ENCODE measurements around the gene HIC2.

The HIC2 gene

GRCh38 chr22:21443057-21443734, 26.0 kb downstream of the HIC2 start:
- Histone ChIP-seq H3K4me1 (peaks cover 61% of the 10 kb centered on the region), H3K27me3 (no peaks in the 10 kb centered on the region), H3K4me2 (peak overlapping the region; percentile 89), H3K36me3 (peaks cover 52% of the 10 kb centered on the region), H3K9ac (peak overlapping the region; percentile 61), H3K9me3 (no peaks in the 10 kb centered on the region), H4K20me1 (peaks cover 50% of the 10 kb centered on the region), H3K4me3 (no peak overlapping the region), H3K27ac (peak overlapping the region; percentile 82)
- no peak for TF ChIP-seq Cebpa-rat (IDR thresholded peaks at IDR 0.05)

DNA sequence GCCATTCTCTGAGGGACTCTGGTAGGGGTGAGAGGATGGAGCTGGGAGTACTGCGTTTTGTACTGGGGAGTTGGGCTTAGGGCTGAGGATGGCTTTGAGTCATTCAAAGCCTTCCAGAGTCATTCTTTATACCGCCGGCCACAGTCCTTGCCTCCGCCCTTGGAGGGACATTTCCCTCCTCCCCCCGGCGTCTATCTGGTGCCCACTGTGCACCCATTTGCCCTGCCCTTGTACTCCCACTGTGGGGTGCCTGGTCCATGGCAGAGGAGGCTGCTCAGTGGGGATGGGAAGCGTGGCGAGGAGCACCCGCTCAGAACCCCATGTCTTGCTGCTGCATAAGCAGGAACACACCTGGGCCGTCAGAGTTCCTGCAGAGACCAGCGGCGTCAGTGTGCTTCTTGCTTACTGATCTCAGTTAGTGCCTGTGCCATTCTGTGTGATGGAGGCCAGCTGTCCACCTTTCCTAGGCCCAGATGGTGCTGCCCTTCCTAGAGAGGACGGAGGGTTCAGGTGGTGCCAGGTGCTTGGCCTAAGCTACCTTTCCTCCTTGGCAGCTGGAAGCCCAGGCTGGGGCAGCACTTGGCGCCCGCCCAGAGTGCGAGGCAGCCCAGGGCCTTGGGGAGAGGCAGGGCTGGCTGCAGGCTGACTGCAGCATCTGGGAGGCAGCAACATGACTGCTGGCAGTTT, 26.7 kb downstream of the HIC2 start:
- Histone ChIP-seq H3K36me3 (peaks cover 57% of the 10 kb centered on the region), H3K9ac (peak overlapping the region; percentile 61), H3K27ac (peak overlapping the region; percentile 82), H3K27me3 (no peaks in the 10 kb centered on the region), H3K9me3 (no peaks in the 10 kb centered on the region), H4K20me1 (peaks cover 57% of the 10 kb centered on the region), H3K4me1 (peaks cover 67% of the 10 kb centered on the region), H3K4me2 (peak overlapping the region; percentile 89), H3K4me3 (no peak overlapping the region)
- TF ChIP-seq Cebpa-rat (IDR thresholded peaks at IDR 0.05) = no peak

GRCh38 chr22:21444701-21445436, 27.7 kb downstream of the HIC2 start:
- Histone ChIP-seq H3K4me3 (no peak overlapping the region), H3K9me3 (no peaks in the 10 kb centered on the region), H3K36me3 (peaks cover 63% of the 10 kb centered on the region), H3K27ac (peak overlapping the region; percentile 82; the same call in 1 of the 2 replicates), H3K27me3 (no peaks in the 10 kb centered on the region), H3K9ac (no peak overlapping the region; the same call in 1 of the 2 replicates), H4K20me1 (peaks cover 67% of the 10 kb centered on the region), H3K4me1 (peaks cover 77% of the 10 kb centered on the region), H3K4me2 (peak overlapping the region; percentile 89)
- no peak for TF ChIP-seq Cebpa-rat (IDR thresholded peaks at IDR 0.05)

GRCh38 chr22:21445437-21446127, 28.4 kb downstream of the HIC2 start:
- Histone ChIP-seq H3K4me1 (peaks cover 84% of the 10 kb centered on the region), H3K4me2 (peak overlapping the region; percentile 89), H3K27ac (peak overlapping the region; percentile 82), H3K9me3 (no peaks in the 10 kb centered on the region), H3K9ac (peak overlapping the region; percentile 61; the same call in 1 of the 2 replicates), H4K20me1 (peaks cover 74% of the 10 kb centered on the region), H3K4me3 (0 out of 2 replicates have a peak overlapping the region, but pooled peaks have one; percentile 14), H3K36me3 (peaks cover 68% of the 10 kb centered on the region), H3K27me3 (no peaks in the 10 kb centered on the region)
- no peak for TF ChIP-seq Cebpa-rat (IDR thresholded peaks at IDR 0.05)

GRCh38 chr22:21446128-21446826, 29.1 kb downstream of the HIC2 start:
- peak overlapping the region; percentile 89 for H3K4me2 ChIP-seq
- peak overlapping the region; percentile 61; the same call in 1 of the 2 replicates for H3K9ac ChIP-seq
- peak overlapping the region; percentile 82 for H3K27ac ChIP-seq
- peaks cover 68% of the 10 kb centered on the region for H3K36me3 ChIP-seq
- no peaks in the 10 kb centered on the region for H3K27me3 ChIP-seq
- peaks cover 88% of the 10 kb centered on the region for H3K4me1 ChIP-seq
- H3K4me3 ChIP-seq = 0 out of 2 replicates have a peak overlapping the region, but pooled peaks have one; percentile 14
- TF ChIP-seq Cebpa-rat (IDR thresholded peaks at IDR 0.05) = no peak
- H3K9me3 ChIP-seq = no peaks in the 10 kb centered on the region
- peaks cover 81% of the 10 kb centered on the region for H4K20me1 ChIP-seq

DNA sequence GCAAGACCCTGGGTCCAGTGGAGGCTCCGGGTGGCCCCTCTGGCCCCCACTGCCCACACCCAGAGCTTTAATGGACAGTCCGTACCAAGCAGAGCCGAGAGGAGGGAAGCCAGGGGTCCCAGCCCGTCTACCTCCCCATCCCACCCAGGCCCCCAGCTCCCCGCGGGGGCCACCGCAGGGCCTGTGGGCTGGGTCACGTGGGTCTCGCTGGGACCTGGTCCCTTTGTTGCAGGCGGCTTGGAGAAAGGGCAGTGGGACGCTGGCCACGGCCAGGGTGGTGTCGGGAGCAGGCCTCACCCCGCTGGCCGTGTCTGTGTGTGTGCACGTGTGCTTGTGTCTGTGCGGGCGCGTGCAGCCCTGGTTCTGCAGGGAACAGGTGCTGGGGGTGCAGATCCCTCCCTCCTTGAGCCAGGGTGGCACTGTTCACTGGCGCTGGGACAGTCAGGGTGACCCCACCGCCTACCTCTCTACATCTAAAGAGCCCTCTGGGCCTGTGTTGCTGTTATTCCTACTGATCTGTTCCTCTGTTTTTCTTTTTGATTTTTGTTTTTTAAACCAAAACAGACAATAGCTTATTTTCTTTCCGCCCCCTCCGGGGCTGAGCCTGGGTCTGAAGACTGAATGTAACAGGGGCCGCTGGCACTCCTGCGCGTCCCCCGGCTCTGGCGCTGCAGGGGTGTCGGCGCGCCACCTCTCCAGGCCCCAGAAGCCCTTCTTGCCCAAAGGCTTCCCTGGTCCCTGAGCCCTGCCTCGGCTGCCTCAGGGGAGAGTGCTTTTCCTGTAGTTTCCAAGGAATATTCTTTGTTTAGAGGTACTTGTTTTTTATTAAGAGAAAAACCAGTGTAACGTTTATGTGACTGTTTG, 29.9 kb downstream of the HIC2 start:
- Histone ChIP-seq H3K4me1 (peaks cover 94% of the 10 kb centered on the region), H3K9me3 (no peaks in the 10 kb centered on the region), H3K4me2 (peak overlapping the region; percentile 89), H3K27me3 (no peaks in the 10 kb centered on the region), H3K9ac (peak overlapping the region; percentile 47; the same call in 1 of the 2 replicates), H3K36me3 (peaks cover 68% of the 10 kb centered on the region), H3K27ac (peak overlapping the region; percentile 82), H4K20me1 (peaks cover 89% of the 10 kb centered on the region), H3K4me3 (no peak overlapping the region)
- no peak for TF ChIP-seq Cebpa-rat (IDR thresholded peaks at IDR 0.05)

GRCh38 chr22:21447694-21448402, 30.7 kb downstream of the HIC2 start:
- H3K9ac ChIP-seq = peak overlapping the region; percentile 61; the same call in 1 of the 2 replicates
- H3K27ac ChIP-seq = peak overlapping the region; percentile 82
- no peaks in the 10 kb centered on the region for H3K27me3 ChIP-seq
- no peak for TF ChIP-seq Cebpa-rat (IDR thresholded peaks at IDR 0.05)
- H3K36me3 ChIP-seq = peaks cover 68% of the 10 kb centered on the region
- peaks cover 89% of the 10 kb centered on the region for H4K20me1 ChIP-seq
- H3K9me3 ChIP-seq = no peaks in the 10 kb centered on the region
- H3K4me3 ChIP-seq = 0 out of 2 replicates have a peak overlapping the region, but pooled peaks have one; percentile 3
- peaks cover 98% of the 10 kb centered on the region for H3K4me1 ChIP-seq
- H3K4me2 ChIP-seq = peak overlapping the region; percentile 89

Data from BLaER1 (cell line).